Endothelial cell of umbilical vein (primary cell): Measurements from ENCODE around the gene APP.

Source experiments
- CTCF ChIP-seq, 2 donors: IDR thresholded peaks; 1 replicate in 1 of 2; 2 replicates in 1 of 2; pipeline ENCODE4 v1.5.1; 2011; ENCODE audit warnings: low read length in 2 of 2, mild to moderate bottlenecking in 2 of 2, moderate library complexity in 2 of 2, control low read depth in 1 of 2, inconsistent platforms in 1 of 2, low read depth in 1 of 2; ENCODE audit not compliant: insufficient read depth in 1 of 2; ENCODE audit errors: extremely low read depth in 1 of 2
- EZH2 ChIP-seq: IDR thresholded peaks from 2 replicates; pipeline ENCODE4 v1.6.1; 2012; ENCODE audit warnings: borderline replicate concordance, low read depth, mild to moderate bottlenecking, moderate library complexity, low read length, inconsistent platforms; ENCODE audit not compliant: severe bottlenecking
- FOS ChIP-seq: IDR thresholded peaks from 2 replicates; pipeline ENCODE4 v1.6.1; 2011; ENCODE audit warnings: mild to moderate bottlenecking, low read length, moderate library complexity, borderline replicate concordance; ENCODE audit not compliant: insufficient read depth
- GATA2 ChIP-seq: IDR thresholded peaks from 2 replicates; pipeline ENCODE4 v1.7.0; 2011; ENCODE audit warnings: low read depth, mild to moderate bottlenecking, moderate library complexity, mixed read lengths, low read length; ENCODE audit not compliant: insufficient read length, insufficient read depth
- JUN ChIP-seq: IDR thresholded peaks from 2 replicates; pipeline ENCODE4 v1.6.1; 2011; ENCODE audit warnings: borderline replicate concordance, low read depth; ENCODE audit not compliant: insufficient read length, insufficient read depth
- MAX ChIP-seq: IDR thresholded peaks from 2 replicates; pipeline ENCODE4 v1.6.1; 2011; ENCODE audit not compliant: insufficient read depth, insufficient read length
- MYC ChIP-seq: IDR thresholded peaks from one replicate; pipeline ENCODE4 v1.6.1; 2011; ENCODE audit warnings: mild to moderate bottlenecking, low read depth, low read length
- POLR2A ChIP-seq: IDR thresholded peaks from 2 replicates; pipeline ENCODE4 v1.6.1; 2012; ENCODE audit warnings: low read depth, mild to moderate bottlenecking, control low read depth, low read length
- POLR2AphosphoS5 ChIP-seq: IDR thresholded peaks from 2 replicates; pipeline ENCODE4 v1.6.1; 2012; ENCODE audit warnings: low read depth, mild to moderate bottlenecking, control low read depth, low read length, moderate library complexity; ENCODE audit not compliant: insufficient read depth

- TF ChIP-seq GATA2, result no peak
- TF ChIP-seq CTCF (IDR thresholded peaks at IDR 0.05; ENCODE audit: extremely low read depth in 1 of 2, insufficient read depth in 1 of 2, low read depth in 1 of 2, low read length in 2 of 2), result no peak
- no peak for TF ChIP-seq MYC
- no peak for TF ChIP-seq JUN
- no peak for TF ChIP-seq POLR2A
- no peak for TF ChIP-seq EZH2
- no peak for TF ChIP-seq POLR2AphosphoS5
- TF ChIP-seq MAX, result no peak
- no peak for TF ChIP-seq FOS
These were observed 23.9 kb downstream of the APP start for GRCh38 chr21:26146681-26147080.
